ENCODE measurements around the gene LOC128125822.

GRCh38 chr6:63543001-63543400 is 29.3 kb upstream of the LOC128125822 start:
- TF ChIP-seq CTCF (conservative IDR thresholded peaks at IDR 0.05) (no peak), EZH2 (IDR thresholded peaks at IDR 0.05; ENCODE audit: low read depth) (no peak)
